Measurements from ENCODE around the gene OR13J1.

OR13J1 gene

DNA sequence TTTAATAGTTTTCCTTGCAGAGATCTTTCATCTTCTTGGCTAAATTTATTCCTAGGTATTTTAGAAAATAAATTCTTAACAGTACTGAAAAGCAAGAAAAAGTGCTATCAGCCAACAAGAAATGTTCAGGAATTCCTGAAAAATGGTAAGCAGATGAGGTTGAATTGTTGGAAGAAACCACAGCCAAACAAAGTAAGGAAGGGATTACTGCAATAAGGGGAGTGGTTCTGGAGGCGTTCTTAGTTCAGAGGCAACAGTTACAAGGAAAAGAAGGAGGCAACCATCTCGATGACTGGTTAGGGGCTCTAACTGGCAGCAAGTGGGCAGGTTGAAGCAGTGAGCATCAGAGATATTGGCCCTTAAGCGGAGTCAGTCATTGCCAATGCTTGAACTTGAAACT, 12.8 kb upstream of the OR13J1 start:
- DNase-seq (ENCODE audit: insufficient read length, low spot score): no peak
- FAIRE-seq: no peak
- TF ChIP-seq POU2F2 (IDR thresholded peaks at IDR 0.05; ENCODE audit: low read depth, low read length): no peak
- TF ChIP-seq PAX5 (IDR thresholded peaks at IDR 0.05; ENCODE audit: insufficient read depth, low read length, severe bottlenecking): no peak

DNA sequence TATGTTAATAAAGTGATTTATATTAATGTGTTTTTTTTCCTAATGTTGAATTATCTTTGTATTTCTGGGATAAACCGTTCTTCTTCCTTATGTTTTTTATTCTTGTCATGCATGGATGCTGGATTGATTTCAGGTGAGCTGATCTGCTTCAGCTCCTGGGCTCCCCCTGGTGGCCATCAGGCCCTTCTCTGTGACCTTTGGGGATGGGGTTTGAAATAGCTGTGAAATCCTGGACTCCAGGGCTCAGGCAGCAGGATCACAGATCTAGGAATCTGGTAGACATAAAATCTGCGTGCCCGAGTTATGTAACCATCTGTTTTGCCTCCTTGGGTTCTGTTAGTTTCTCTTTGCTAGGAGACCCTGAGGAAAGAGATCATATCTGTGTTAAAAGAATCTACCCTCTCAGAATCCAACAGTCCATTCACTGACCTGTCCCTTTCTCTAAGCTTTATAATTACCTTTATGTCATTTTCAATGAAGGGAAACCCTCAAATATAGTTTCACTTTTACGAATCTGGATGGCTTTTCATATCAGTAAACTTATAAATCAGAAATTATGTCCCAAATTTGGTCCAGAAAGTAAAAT, 12.2 kb upstream of the OR13J1 start:
- TF ChIP-seq POU2F2 (IDR thresholded peaks at IDR 0.05; ENCODE audit: low read depth, low read length) (no peak), POLR2A (IDR thresholded peaks at IDR 0.05; ENCODE audit: low read depth, low read length) (no peak), PAX5 (IDR thresholded peaks at IDR 0.05; ENCODE audit: insufficient read depth, low read length, severe bottlenecking) (no peak), TAF1 (IDR thresholded peaks at IDR 0.05; ENCODE audit: low read depth, low read length) (no peak), SPI1 (IDR thresholded peaks at IDR 0.05; ENCODE audit: low read depth, low read length) (no peak), POLR2AphosphoS5 (IDR thresholded peaks at IDR 0.05; ENCODE audit: low read depth, low read length) (no peak)
- DNase-seq (ENCODE audit: insufficient read length, low spot score) (peak; percentile 44), FAIRE-seq (peak; percentile 82)

DNA sequence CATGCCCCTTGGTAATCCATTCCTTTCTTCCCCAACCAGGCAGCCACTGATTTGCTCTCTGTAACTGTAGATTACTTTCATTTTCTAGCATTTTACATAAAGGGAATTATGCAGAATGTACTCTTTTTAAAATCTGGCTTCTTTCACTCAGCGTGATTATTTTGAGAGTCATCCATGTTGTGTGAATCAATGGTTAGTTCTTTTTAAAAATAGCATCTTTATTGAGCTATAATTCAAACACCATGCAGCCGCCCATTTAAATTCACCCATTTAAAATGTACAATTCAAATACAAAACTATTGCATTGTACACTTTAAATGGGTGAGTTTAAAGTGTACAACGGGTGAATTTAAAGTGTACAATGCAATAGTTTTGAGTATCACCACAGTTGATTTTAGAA, 2.3 kb upstream of the OR13J1 start:
- TF ChIP-seq POLR2AphosphoS5 (IDR thresholded peaks at IDR 0.05; ENCODE audit: low read depth, low read length) (no peak), SPI1 (IDR thresholded peaks at IDR 0.05; ENCODE audit: low read depth, low read length) (no peak), PAX5 (IDR thresholded peaks at IDR 0.05; ENCODE audit: insufficient read depth, low read length, severe bottlenecking) (no peak), POLR2A (IDR thresholded peaks at IDR 0.05; ENCODE audit: low read depth, low read length) (no peak), TAF1 (IDR thresholded peaks at IDR 0.05; ENCODE audit: low read depth, low read length) (no peak), POU2F2 (IDR thresholded peaks at IDR 0.05; ENCODE audit: low read depth, low read length) (no peak)
- DNase-seq (ENCODE audit: insufficient read length, low spot score): no peak
- no peak for FAIRE-seq

DNA sequence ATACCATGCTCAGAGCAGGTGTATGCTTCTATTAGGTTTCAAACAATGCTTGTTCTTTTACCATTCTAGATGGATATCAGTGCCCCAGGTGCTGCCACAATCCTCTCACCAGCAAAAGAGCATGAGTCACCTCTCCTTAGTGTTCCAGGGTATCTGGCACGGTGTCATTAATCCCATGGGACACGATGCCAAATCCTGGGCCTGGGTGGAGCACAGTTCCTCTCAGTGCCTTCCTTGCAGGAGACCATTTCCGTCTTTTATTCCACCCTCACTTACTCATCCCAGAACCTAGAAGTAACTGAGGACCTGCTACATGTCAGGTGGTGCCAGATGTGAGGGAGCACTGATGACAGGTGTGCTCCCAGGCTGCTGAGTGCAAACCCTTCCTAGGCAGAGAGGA, 1.3 kb upstream of the OR13J1 start:
- DNase-seq (ENCODE audit: insufficient read length, low spot score): no peak
- FAIRE-seq: no peak

DNA sequence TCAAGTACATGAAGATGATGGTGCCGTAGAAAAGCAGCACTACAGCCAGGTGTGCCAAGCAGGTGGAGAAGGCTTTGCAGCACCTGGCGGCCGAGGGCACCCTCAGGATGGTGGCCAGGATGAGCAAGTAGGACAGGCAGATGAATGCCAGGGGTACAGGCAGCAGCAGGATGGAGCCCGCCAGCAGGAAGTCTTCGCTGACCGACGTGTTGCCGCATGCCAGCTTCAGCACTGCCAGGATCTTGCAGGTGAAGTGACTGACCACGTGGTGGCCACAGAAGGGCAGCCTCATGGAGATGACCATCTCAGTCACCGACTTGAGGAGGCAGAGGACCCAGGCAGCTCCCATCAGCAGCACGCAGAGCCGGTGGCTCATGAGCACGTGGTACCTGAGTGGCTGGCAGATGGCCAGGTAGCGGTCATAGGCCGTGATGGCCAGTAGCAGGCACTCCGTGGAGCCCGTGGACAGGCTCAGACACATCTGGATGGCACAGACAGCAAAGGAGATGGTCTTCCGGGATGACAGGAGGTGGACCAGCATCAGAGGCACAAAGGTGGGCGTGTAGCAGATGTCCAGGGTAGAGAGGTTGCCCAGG, 482 bp downstream of the OR13J1 start:
- FAIRE-seq (no peak), DNase-seq (ENCODE audit: insufficient read length, low spot score) (no peak)
- no peak for TF ChIP-seq PAX5 (IDR thresholded peaks at IDR 0.05; ENCODE audit: insufficient read depth, low read length, severe bottlenecking)
- TF ChIP-seq POLR2AphosphoS5 (IDR thresholded peaks at IDR 0.05; ENCODE audit: low read depth, low read length): no peak
- no peak for TF ChIP-seq TAF1 (IDR thresholded peaks at IDR 0.05; ENCODE audit: low read depth, low read length)

More for the DNA sequence above, 1.3 kb upstream of the OR13J1 start:
- TF ChIP-seq POLR2AphosphoS5 (IDR thresholded peaks at IDR 0.05; ENCODE audit: low read depth, low read length) (no peak), TAF1 (IDR thresholded peaks at IDR 0.05; ENCODE audit: low read depth, low read length) (no peak), SPI1 (IDR thresholded peaks at IDR 0.05; ENCODE audit: low read depth, low read length) (no peak), PAX5 (IDR thresholded peaks at IDR 0.05; ENCODE audit: insufficient read depth, low read length, severe bottlenecking) (no peak), POU2F2 (IDR thresholded peaks at IDR 0.05; ENCODE audit: low read depth, low read length) (no peak)

DNA sequence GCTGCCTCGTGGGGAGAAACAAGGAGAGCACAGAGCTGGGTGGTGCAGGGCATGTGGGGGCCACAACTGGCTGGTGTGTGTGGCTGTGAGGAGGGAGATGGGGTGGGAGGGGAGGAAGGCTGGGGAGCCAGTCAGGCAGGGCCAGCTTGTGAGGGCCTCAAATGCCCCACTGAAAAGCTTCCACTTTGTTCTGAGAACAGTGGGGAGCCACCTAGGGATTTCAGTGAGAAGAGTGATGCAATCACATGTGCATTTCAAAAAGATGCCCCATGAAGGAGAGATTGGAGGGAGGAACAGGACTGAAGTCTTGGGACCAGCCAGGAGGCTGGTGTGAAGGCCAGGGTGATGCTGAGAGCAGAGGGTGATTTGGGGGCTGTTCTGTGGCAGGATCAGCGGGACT, 1.3 kb downstream of the OR13J1 start:
- DNase-seq (ENCODE audit: insufficient read length, low spot score) (no peak), FAIRE-seq (no peak)
- TF ChIP-seq TAF1 (IDR thresholded peaks at IDR 0.05; ENCODE audit: low read depth, low read length) (no peak), POU2F2 (IDR thresholded peaks at IDR 0.05; ENCODE audit: low read depth, low read length) (no peak), SPI1 (IDR thresholded peaks at IDR 0.05; ENCODE audit: low read depth, low read length) (no peak), POLR2AphosphoS5 (IDR thresholded peaks at IDR 0.05; ENCODE audit: low read depth, low read length) (no peak), POLR2A (IDR thresholded peaks at IDR 0.05; ENCODE audit: low read depth, low read length) (no peak), PAX5 (IDR thresholded peaks at IDR 0.05; ENCODE audit: insufficient read depth, low read length, severe bottlenecking) (no peak)

DNA sequence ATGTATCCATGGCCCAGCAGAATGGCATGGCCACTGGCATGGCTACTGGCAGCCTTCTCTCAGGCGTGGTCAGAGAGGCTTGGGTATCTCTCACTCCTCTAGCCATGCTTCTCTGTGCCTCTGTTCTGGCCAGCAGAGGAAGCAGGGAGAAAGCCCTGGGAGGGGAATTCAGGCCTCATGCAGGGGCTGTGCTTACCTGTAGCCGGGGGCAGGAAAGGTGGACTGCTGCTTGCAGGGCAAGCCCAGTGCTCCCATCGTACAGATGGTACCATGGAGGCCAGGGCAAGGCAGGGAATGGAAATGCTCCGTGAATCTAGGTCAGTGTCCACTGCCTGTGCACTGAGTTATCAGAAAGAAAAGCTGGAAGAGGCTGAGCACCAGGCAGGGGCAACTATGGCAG, 2.7 kb downstream of the OR13J1 start:
- FAIRE-seq (no peak), DNase-seq (ENCODE audit: insufficient read length, low spot score) (no peak)
- TF ChIP-seq POLR2AphosphoS5 (IDR thresholded peaks at IDR 0.05; ENCODE audit: low read depth, low read length) (no peak), SPI1 (IDR thresholded peaks at IDR 0.05; ENCODE audit: low read depth, low read length) (no peak), POU2F2 (IDR thresholded peaks at IDR 0.05; ENCODE audit: low read depth, low read length) (no peak), TAF1 (IDR thresholded peaks at IDR 0.05; ENCODE audit: low read depth, low read length) (no peak), POLR2A (IDR thresholded peaks at IDR 0.05; ENCODE audit: low read depth, low read length) (no peak)

DNA sequence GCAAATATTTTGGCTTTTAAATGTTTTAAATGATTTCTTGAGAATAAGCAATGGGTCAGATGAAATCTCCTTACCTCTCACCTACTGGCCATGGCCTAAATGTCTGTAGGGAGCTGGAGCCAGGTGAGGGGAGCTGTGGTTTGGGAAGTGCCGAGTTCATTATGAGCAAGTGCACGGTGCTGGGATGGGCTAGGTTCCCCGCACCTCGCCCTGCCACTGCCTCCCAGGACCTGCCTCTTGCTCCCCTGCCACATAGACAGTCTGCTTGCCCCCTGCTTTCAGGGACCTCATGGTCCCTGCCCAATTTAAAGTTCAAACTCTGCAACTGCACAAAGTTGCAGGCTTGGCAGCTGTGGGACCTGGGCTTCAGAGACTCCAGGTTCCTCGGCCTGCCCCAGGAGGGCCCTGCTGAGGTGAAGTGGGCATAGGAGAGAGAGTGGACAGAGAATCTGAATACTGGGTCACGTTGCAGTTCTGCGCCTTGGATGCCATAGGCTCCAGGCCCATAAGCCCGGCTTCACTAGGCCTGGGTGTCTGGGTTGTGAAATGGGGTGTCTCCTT, 5.4 kb downstream of the OR13J1 start:
- DNase-seq (ENCODE audit: insufficient read length, low spot score) (no peak), FAIRE-seq (no peak)
- TF ChIP-seq POLR2AphosphoS5 (IDR thresholded peaks at IDR 0.05; ENCODE audit: low read depth, low read length): no peak
- TF ChIP-seq POLR2A (IDR thresholded peaks at IDR 0.05; ENCODE audit: low read depth, low read length): no peak
- TF ChIP-seq PAX5 (IDR thresholded peaks at IDR 0.05; ENCODE audit: insufficient read depth, low read length, severe bottlenecking): no peak
- no peak for TF ChIP-seq TAF1 (IDR thresholded peaks at IDR 0.05; ENCODE audit: low read depth, low read length)
- no peak for TF ChIP-seq POU2F2 (IDR thresholded peaks at IDR 0.05; ENCODE audit: low read depth, low read length)
- no peak for TF ChIP-seq SPI1 (IDR thresholded peaks at IDR 0.05; ENCODE audit: low read depth, low read length)

DNA sequence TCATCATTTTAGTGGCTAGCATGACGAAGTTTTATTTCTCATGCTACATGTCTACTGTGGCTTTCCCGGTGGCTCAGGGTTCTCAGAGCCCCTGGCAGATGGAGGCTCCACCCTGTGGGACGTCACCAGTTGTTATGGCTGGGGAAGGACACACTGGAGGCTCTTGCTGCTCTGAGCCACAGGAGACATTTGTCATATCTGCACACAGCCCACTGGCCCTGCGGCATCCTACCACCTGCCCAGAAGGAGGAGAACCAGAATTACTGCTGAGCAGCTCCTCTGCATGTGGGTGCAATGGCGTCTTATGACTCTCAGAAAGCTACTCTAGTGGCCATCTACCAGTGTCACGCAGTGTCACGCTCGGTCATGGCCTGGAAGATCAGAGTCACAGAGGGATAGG, 6.6 kb downstream of the OR13J1 start:
- FAIRE-seq (no peak), DNase-seq (ENCODE audit: insufficient read length, low spot score) (no peak)
- TF ChIP-seq SPI1 (IDR thresholded peaks at IDR 0.05; ENCODE audit: low read depth, low read length) (no peak), POLR2A (IDR thresholded peaks at IDR 0.05; ENCODE audit: low read depth, low read length) (no peak), POU2F2 (IDR thresholded peaks at IDR 0.05; ENCODE audit: low read depth, low read length) (no peak), PAX5 (IDR thresholded peaks at IDR 0.05; ENCODE audit: insufficient read depth, low read length, severe bottlenecking) (no peak), TAF1 (IDR thresholded peaks at IDR 0.05; ENCODE audit: low read depth, low read length) (no peak), POLR2AphosphoS5 (IDR thresholded peaks at IDR 0.05; ENCODE audit: low read depth, low read length) (no peak)

DNA sequence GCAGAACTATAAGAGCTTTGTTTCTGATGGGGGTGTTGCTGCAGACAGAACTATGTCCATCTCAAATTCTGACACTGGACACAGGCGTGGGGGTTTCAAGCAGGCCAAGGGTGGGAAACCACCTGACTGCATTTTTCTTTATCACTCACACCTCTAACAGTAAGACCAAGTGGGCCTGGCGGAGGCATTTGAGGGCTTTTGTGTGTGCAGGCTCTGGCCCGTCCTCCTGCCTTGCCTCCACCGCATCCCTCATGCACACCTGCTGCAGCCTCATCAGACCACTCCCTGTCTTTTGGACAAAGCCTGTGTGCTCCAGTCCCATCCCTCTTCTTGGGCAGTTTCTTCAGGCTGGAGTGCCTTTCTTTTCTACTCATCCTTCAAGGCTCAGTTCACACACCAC, 7.9 kb downstream of the OR13J1 start:
- FAIRE-seq (no peak), DNase-seq (ENCODE audit: insufficient read length, low spot score) (no peak)
- TF ChIP-seq POLR2A (IDR thresholded peaks at IDR 0.05; ENCODE audit: low read depth, low read length): no peak
- no peak for TF ChIP-seq POU2F2 (IDR thresholded peaks at IDR 0.05; ENCODE audit: low read depth, low read length)
- no peak for TF ChIP-seq PAX5 (IDR thresholded peaks at IDR 0.05; ENCODE audit: insufficient read depth, low read length, severe bottlenecking)
- no peak for TF ChIP-seq SPI1 (IDR thresholded peaks at IDR 0.05; ENCODE audit: low read depth, low read length)
- TF ChIP-seq TAF1 (IDR thresholded peaks at IDR 0.05; ENCODE audit: low read depth, low read length): no peak
- no peak for TF ChIP-seq POLR2AphosphoS5 (IDR thresholded peaks at IDR 0.05; ENCODE audit: low read depth, low read length)
